ENCODE data around the gene PDLIM7. TPM values are rescaled to one million over a fixed set of nuclear protein-coding genes. Genes with fewer than 3 reads are reported as not detected.
"Not testable (repeated sequence)": the region's sequence is repeated elsewhere in the genome, so short reads cannot be mapped to it uniquely, and the experiment has no call there.

PDLIM7 gene
- total and polyA plus RNA-seq, 2 of the 4 experiments (the other 2 are of a cell fraction): 70.4 to 534 TPM

DNA sequence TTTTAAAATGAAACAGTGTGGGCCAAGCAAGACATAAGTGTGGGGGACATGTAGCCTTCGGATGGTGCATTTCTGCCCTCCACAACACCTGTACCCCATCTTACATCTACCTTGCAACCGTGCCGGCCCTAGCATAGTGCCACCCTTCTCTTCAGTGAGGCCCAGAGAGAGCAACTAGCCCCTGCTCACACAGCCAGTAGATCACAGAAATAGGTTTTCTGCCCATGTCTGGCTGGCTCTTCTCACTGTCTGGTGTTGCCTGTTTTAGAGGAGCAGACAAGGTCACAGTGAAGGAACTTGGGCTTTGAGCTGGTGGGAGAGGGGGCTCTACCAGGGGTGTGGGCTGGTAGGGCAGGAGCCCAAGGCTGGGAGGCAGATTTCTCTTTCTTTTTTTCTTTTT, 11.1 kb downstream of the PDLIM7 start:
- Histone ChIP-seq H3K9me1 (ENCODE audit: insufficient read depth, low read length) (peaks cover 21% of the 10 kb centered on the region; the same call in 1 of the 2 replicates), H2AFZ (replicated peaks; ENCODE audit: low read length, poor library complexity) (no peak overlapping the region), H3K9me3 (ENCODE audit: control insufficient read depth, insufficient read depth, low read length) (no peaks in the 10 kb centered on the region), H3K4me1 (ENCODE audit: control insufficient read depth, insufficient read depth, low read length) (peaks cover 13% of the 10 kb centered on the region; the same call in 1 of the 2 replicates), H2BK15ac (ENCODE audit: low read depth, low read length) (no peak overlapping the region), H4K91ac (ENCODE audit: insufficient read depth, low read depth, low read length) (no peak overlapping the region), H2AK5ac (ENCODE audit: low read depth, low read length) (no peak overlapping the region), H2BK5ac (ENCODE audit: low read depth, low read length, poor library complexity, severe bottlenecking) (no peak overlapping the region), H3K27ac (ENCODE audit: insufficient read depth, low read length) (no peak overlapping the region; the same call in 1 of the 2 replicates), H4K5ac (ENCODE audit: low read depth, low read length) (no peak overlapping the region), H3K4ac (ENCODE audit: low read depth, low read length) (no peak overlapping the region), H3K4me2 (ENCODE audit: low read depth, low read length) (no peak overlapping the region), H3K4me3 (ENCODE audit: insufficient read depth, low read depth, low read length) (no peak overlapping the region), H4K8ac (ENCODE audit: low read depth in 2 of 2, low read length in 2 of 2) (no peak overlapping the region), H3K23ac (ENCODE audit: low read depth, low read length) (peak overlapping the region; percentile 75; the same call in 1 of the 2 replicates), H4K20me1 (ENCODE audit: insufficient read depth, low read length) (peaks cover 96% of the 10 kb centered on the region), H3K9ac (ENCODE audit: low read depth, low read length) (no peak overlapping the region), H3K56ac (ENCODE audit: extremely low read depth, insufficient read depth, low read length) (no peak overlapping the region), H3K36me3 (ENCODE audit: control insufficient read depth, insufficient read depth, low read length) (peaks cover 89% of the 10 kb centered on the region), H3K18ac (ENCODE audit: low read depth, low read length) (no peak overlapping the region), H2BK20ac (ENCODE audit: low read depth, low read length) (no peak overlapping the region), H2BK120ac (ENCODE audit: low read depth, low read length) (no peak overlapping the region), H3K79me1 (ENCODE audit: low read depth in 1 of 2, low read length in 2 of 2) (peaks cover 47 to 89% of the 10 kb centered on the region in 2 experiments), H3K14ac (replicated peaks; ENCODE audit: low read depth, low read length) (no peak overlapping the region), H2AK9ac (replicated peaks; ENCODE audit: low read depth, low read length, poor library complexity) (peak overlapping the region; percentile 48), H3K27me3 (ENCODE audit: control insufficient read depth, insufficient read depth, low read length) (no peaks in the 10 kb centered on the region)
- ATAC-seq (ENCODE audit: low read depth): no peak
- DNase-seq: no peak
- dilution Hi-C loops (cut with HindIII; ENCODE audit: low sequenced_read_pairs, unreplicated experiment) (no loop called here), in situ Hi-C loops (cut with MboI; ENCODE audit: low sequenced_read_pairs) (no loop called here), intact Hi-C loops (cut with micrococcal nuclease) (no loop called here)
- ChIA-PET POLR2A (ENCODE audit: unreplicated experiment) (no interaction called here), CTCF (no interaction called here)
- TF ChIP-seq, protein P1, sequence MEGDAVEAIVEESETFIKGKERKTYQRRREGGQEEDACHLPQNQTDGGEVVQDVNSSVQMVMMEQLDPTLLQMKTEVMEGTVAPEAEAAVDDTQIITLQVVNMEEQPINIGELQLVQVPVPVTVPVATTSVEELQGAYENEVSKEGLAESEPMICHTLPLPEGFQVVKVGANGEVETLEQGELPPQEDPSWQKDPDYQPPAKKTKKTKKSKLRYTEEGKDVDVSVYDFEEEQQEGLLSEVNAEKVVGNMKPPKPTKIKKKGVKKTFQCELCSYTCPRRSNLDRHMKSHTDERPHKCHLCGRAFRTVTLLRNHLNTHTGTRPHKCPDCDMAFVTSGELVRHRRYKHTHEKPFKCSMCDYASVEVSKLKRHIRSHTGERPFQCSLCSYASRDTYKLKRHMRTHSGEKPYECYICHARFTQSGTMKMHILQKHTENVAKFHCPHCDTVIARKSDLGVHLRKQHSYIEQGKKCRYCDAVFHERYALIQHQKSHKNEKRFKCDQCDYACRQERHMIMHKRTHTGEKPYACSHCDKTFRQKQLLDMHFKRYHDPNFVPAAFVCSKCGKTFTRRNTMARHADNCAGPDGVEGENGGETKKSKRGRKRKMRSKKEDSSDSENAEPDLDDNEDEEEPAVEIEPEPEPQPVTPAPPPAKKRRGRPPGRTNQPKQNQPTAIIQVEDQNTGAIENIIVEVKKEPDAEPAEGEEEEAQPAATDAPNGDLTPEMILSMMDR (conservative IDR thresholded peaks at IDR 0.05; ENCODE audit: low read depth, low read length): no peak
- no peak for TF ChIP-seq CHD1 (IDR thresholded peaks at IDR 0.05; ENCODE audit: low read depth, low read length)
- TF ChIP-seq RAD21 (IDR thresholded peaks at IDR 0.05; ENCODE audit: low read length): no peak
- no TSS peak for BruUV-seq (replicated peaks)
- WGBS, 2 experiments (ENCODE audit: extremely low coverage in 2 of 2, insufficient read length in 1 of 2): no CpG with 5 or more reads among the region's 3 CpGs

DNA sequence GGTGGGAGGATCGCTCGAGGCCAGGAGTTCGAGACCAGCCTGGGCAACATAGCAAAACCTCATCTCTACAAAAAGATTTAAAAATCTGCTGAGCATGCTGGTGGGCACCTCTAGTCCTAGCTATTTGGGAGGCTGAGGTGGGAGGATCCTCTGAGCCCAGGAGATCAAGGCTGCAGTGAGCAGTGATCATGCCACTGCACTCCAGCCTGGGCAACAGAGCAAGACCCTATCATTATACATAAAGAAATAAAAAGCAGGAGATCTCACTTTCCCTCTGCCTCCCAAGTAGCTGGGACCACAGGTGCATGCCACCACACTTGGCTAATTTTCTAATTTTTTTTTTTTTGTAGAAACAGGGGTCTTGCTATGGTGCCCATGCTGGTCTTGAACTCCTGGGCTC, 11.7 kb downstream of the PDLIM7 start:
- peaks cover 93% of the 10 kb centered on the region for H4K20me1 ChIP-seq (ENCODE audit: insufficient read depth, low read length)
- H3K9me3 ChIP-seq (ENCODE audit: control insufficient read depth, insufficient read depth, low read length); dilution Hi-C loops (cut with HindIII; ENCODE audit: low sequenced_read_pairs, unreplicated experiment); H4K91ac ChIP-seq (ENCODE audit: insufficient read depth, low read depth, low read length); H3K18ac ChIP-seq (ENCODE audit: low read depth, low read length); H3K9ac ChIP-seq (ENCODE audit: low read depth, low read length); H3K23ac ChIP-seq (ENCODE audit: low read depth, low read length); H3K4me2 ChIP-seq (ENCODE audit: low read depth, low read length); H2AFZ ChIP-seq (replicated peaks; ENCODE audit: low read length, poor library complexity); in situ Hi-C loops (cut with MboI; ENCODE audit: low sequenced_read_pairs); H3K14ac ChIP-seq (replicated peaks; ENCODE audit: low read depth, low read length); H3K56ac ChIP-seq (ENCODE audit: extremely low read depth, insufficient read depth, low read length); H2BK15ac ChIP-seq (ENCODE audit: low read depth, low read length); ATAC-seq (ENCODE audit: low read depth); H2AK5ac ChIP-seq (ENCODE audit: low read depth, low read length); H4K8ac ChIP-seq (ENCODE audit: low read depth in 2 of 2, low read length in 2 of 2); H2AK9ac ChIP-seq (replicated peaks; ENCODE audit: low read depth, low read length, poor library complexity); H3K27ac ChIP-seq (ENCODE audit: insufficient read depth, low read length); H2BK20ac ChIP-seq (ENCODE audit: low read depth, low read length); intact Hi-C loops (cut with micrococcal nuclease); H3K4me3 ChIP-seq (ENCODE audit: insufficient read depth, low read depth, low read length); H2BK5ac ChIP-seq (ENCODE audit: low read depth, low read length, poor library complexity, severe bottlenecking); DNase-seq; POLR2A ChIA-PET (ENCODE audit: unreplicated experiment); H3K27me3 ChIP-seq (ENCODE audit: control insufficient read depth, insufficient read depth, low read length); H2BK120ac ChIP-seq (ENCODE audit: low read depth, low read length); H4K5ac ChIP-seq (ENCODE audit: low read depth, low read length); BruUV-seq (replicated peaks); H3K4ac ChIP-seq (ENCODE audit: low read depth, low read length): not testable (repeated sequence)
- H3K4me1 ChIP-seq (ENCODE audit: control insufficient read depth, insufficient read depth, low read length): peaks cover 13% of the 10 kb centered on the region; the same call in 1 of the 2 replicates
- H3K79me1 ChIP-seq (ENCODE audit: low read depth in 1 of 2, low read length in 2 of 2): peaks cover 46 to 85% of the 10 kb centered on the region in 2 experiments
- no CpG with 5 or more reads among the region's 3 CpGs for WGBS, 2 experiments (ENCODE audit: extremely low coverage in 2 of 2, insufficient read length in 1 of 2)
- peaks cover 21% of the 10 kb centered on the region; the same call in 1 of the 2 replicates for H3K9me1 ChIP-seq (ENCODE audit: insufficient read depth, low read length)
- CTCF ChIA-PET: interaction anchor here (1.1 kb wide), 1 partner anchor 81 kb away, joined by 3 read pairs; no protein-coding TSS in a partner anchor
- peaks cover 88% of the 10 kb centered on the region for H3K36me3 ChIP-seq (ENCODE audit: control insufficient read depth, insufficient read depth, low read length)

Measured in IMR-90 (cell line).